H1 (cell line): ENCODE results near the gene TMED4. TPM values are rescaled to one million over a fixed set of nuclear protein-coding genes. Genes with fewer than 3 reads are reported as not detected.

Experiments used
- EP300 ChIP-seq, 2 experiments: IDR thresholded peaks; 1 replicate in 1 of 2; 2 replicates in 1 of 2; pipeline ENCODE4 v1.6.1; 2011 to 2012; ENCODE audit warnings: low read depth in 2 of 2, low read length in 2 of 2, mild to moderate bottlenecking in 2 of 2, borderline replicate concordance in 1 of 2, inconsistent platforms in 1 of 2, moderate library complexity in 1 of 2
- MAFK ChIP-seq: IDR thresholded peaks from 2 replicates; pipeline ENCODE4 v1.6.1; 2012; ENCODE audit warnings: low read depth, mild to moderate bottlenecking, improper control_type of control experiment, low read length
- SIRT6 ChIP-seq: IDR thresholded peaks from one replicate; pipeline ENCODE4 v1.7.1; 2012; ENCODE audit warnings: low read length, inconsistent platforms
- polyA plus RNA-seq, 7 experiments: library from polyadenylated mRNA; depleted of rRNA in 3 of 7; stranded (reverse) in 5 of 7; unstranded in 2 of 7; fragments of >200 nt in 5 of 7; fragments of 200-250 nt in 2 of 7; gene quantifications; 1 replicate in 5 of 7; 2 replicates in 1 of 7; 4 replicates in 1 of 7; pipeline versions ENCODE4 v1.2.1 to v1.2.3, GENCODE V29; 2011 to 2013; ENCODE audit warnings: missing spikeins in 2 of 7, mixed read lengths in 2 of 7
- total RNA-seq: library from RNA; stranded (reverse); fragmentation: NEBNext Ultra II Directional; extraction: Animal tissue kit (Norgen Biotek cat#: 25700); gene quantifications from 2 replicates; pipeline ENCODE4 v1.2.1, GENCODE V29; 2021

The TMED4 gene
- total and polyA plus RNA-seq, 2 of the 8 experiments (the other 6 are each of a cell fraction or from before 2014, with no cell fraction given) = 44.9 to 76.7 TPM

DNA sequence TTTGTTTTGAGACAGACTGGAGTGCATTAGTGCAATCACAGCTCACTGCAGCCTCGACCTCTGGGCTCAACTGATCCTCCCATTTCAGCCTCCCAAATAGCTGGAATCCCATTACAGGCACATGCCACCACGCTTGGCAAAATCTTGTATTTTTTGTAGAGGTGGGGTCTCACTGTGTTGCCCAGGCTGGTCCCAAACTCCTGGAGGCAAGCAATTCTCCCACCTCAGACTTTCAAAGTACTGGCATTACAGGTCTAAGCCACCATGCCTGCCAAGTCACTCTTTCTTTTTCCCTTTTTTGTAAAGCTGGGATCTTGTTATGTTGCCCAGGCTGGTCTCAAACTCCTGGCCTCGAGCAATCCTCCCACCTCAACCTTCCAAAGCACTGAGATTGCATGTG is 32.6 kb downstream of the TMED4 start (continued):
- TF ChIP-seq EP300 (IDR thresholded peaks at IDR 0.05; ENCODE audit: borderline replicate concordance in 1 of 2, low read depth in 2 of 2, low read length in 2 of 2) = no peak
- TF ChIP-seq MAFK = no peak
- no peak for TF ChIP-seq SIRT6
- TF ChIP-seq, all 59 proteins: peak for 0
